ENCODE data around the gene CABLES2.
"Not testable (repeated sequence)": the region's sequence is repeated elsewhere in the genome, so short reads cannot be mapped to it uniquely, and the experiment has no call there.

Gene CABLES2

DNA sequence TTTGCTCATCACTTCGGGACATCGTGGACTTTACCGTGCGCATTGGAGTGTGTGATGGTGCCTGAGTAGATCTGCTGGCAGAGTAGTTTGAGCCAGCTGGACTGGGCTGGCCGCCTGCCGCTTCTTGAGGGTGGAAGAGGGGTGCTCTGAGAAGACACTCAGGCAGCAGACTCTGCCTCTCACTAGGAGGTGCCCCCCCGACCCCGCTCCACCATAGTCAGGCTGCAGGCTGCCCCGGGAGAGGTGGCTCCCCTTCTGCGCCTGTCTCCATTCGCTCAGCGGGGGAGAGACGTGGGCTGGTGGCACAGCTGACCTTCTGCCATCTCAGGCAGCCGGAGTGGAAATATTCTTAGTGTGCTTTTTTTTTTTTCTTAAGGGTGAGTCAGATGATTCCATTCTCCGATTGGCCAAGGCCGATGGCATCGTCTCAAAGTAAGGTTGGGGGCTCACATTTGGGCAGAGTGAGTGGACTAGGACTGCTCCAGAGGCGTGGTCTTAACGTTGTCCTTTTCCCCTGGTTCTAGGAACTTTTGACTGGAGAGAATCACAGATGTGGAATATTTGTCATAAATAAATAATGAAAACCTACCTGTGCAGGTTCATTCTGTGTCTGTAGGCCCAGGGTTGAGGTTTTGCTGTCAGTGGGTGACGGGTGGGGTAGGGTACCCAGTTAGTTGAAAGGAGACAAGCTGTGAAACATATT, 19.0 kb downstream of the CABLES2 start:
- no peak for DNase-seq

DNA sequence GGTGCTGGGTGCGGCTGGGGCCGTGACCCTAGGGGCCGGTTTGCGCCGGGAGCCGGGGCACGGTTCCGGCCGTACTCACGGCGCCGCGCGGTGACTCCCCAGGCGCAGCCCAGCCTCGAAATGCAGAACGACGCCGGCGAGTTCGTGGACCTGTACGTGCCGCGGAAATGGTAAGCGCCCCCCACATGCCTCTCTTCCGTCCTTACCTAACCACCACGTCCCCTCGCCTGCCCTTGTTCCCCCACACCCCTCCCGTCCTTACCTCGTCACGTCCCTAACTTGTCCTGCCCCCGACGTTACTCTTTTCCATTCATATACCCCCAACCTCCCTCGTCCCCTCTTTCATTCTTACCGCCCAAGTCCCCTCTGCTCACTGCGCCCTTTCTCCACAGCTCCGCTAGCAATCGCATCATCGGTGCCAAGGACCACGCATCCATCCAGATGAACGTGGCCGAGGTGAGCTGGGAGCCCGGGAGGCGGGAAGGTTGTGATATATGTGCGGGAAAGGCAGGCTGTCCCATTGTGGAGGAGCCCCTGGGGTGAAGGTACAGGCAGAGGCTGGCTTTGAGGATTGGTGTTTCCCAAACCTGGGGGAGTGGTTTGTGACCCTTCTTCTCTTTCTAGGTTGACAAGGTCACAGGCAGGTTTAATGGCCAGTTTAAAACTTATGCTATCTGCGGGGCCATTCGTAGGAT, 19.7 kb downstream of the CABLES2 start:
- no peak for DNase-seq

DNA sequence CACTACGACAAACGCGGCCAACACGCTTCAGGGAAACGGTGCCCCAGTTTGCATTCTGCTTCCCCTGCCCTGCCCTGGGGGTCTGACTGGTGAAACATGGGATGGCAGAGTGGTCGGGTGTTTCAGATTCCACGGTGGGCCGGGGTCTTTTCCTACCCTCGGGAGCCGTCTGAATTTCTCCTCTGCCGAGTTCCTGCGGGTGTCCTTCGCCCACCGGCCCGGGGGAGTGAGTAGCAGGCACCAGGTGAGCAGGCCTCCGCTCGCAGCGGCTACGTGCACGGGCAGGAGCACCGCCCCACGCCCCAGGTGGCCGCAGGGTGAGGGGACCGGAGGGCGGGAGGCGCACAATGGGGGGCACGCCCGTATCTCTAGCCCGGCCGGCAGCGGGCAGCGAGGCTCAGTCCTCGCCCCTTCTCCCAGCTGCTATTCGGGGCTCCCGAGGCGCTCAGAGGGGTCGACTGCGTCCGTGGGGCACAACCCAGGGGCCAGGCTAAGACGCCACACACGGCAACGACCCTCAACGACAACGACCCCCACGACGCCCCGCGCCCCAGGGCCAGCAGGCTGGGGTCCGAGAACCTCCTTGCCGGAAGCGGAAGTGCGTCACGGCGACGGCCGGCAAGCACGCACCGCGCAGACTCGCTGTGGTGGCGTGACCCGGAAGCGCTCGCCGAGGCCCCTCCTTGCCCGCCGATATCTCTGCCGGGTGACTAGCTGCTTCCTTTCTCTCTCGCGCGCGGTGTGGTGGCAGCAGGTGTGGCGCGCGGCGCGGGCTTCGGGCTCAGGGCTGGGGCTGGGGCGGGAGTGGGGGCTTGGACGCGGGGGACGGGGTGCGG, 20.5 kb downstream of the CABLES2 start, which contains the start of gene RPS21:
Gene RPS21 (plus strand): TSS at position 721 of the 836 bp plus-strand sequence. CDS start 236 bp downstream, outside the sequence.
- peak; percentile 68 for DNase-seq

DNA sequence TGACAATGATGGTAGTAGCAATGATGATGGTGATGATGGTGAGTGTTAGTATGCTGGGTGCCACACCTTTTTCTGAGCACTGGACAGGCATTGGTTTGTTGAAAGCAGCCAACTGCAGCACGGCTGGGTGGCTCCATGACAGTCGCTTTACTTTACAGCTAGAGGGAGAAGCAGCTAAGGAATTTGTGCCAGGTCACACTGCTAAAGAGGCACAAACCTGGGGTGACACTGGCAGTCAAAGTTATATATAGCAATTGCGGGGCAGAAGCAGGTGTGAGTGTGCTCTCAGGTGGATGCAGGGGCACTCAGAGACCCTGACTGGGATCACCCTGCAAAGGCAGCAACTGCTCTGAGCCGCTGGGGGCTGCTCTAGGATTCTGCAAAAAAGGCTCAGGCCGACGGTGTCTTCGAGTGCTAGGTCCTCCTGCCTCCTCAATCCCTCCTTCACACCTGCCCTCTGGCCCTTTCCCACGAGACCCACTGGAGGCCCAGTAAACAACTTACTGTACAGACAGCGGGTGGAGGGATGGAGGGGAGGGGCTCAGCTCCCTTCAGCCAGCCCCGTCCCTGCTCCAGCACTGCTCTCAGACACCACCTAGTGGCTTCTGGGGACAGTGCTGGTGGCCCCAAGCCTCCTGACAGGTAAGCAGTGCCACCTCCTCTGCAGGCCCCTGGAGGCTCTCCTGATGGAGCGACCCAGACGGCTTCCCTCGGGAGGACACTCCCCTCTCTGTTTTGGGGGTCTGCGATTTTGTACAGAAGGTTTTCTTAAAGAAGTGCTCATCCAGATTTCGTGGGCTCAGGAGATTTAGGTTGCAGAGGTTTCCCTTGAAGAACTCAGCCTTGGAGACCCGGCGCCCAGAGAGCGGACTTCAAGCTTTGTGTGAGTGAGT, 24.5 kb downstream of the CABLES2 start:
- peak; percentile 40 for DNase-seq

- no peak for DNase-seq
Observed at GRCh38 chr20:62381842-62382241, 25.2 kb downstream of the CABLES2 start.

DNA sequence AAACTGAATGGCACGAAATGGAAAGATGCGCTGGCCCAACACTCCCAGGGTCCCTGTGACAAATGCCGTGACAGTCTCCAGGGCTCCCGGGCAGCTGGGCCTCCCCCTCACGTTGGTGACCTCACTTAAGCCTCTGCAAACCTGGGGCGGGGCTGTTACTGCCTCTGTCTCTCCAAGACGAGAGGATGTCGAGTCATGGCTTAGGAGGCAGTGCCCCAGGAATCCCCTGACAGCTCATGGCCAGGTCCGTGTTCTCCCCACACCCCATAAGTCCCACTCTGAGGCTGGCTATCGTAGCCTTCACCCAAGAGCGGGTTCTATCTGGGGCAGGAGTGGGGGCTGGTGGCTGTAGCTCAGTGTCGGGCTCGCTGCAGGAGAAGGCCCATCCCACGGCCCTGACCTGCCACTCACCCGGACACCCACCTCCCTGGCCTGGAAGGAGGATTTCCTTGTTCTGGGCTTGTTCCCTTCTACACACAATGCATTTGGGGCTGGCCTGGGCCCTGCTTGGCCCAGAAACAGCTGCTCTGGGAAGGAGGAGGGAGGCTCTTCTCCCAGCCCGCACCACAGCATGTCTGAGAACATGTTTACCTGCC, 25.8 kb downstream of the CABLES2 start:
- DNase-seq, result no peak

DNA sequence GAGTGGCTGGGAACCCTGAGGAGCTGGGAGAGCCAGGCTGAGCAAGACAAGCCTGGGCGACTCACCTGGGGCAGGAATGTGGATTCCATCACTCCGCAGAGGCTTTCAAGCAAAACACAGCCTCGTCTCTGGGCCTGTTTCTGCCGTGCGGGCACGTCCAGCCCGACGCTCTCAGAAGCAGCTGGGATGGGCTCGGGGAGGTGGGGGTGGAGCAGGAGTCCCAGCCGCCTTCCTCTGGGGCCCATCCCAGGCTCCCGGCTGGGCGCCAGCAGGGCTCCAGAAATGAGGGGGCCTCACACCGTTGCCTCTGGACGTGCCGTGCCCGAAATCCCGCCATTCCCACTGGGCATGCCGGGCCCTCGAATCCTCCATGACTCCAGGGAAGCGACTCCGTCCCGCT, 28.9 kb downstream of the CABLES2 start:
- no peak for DNase-seq

DNA sequence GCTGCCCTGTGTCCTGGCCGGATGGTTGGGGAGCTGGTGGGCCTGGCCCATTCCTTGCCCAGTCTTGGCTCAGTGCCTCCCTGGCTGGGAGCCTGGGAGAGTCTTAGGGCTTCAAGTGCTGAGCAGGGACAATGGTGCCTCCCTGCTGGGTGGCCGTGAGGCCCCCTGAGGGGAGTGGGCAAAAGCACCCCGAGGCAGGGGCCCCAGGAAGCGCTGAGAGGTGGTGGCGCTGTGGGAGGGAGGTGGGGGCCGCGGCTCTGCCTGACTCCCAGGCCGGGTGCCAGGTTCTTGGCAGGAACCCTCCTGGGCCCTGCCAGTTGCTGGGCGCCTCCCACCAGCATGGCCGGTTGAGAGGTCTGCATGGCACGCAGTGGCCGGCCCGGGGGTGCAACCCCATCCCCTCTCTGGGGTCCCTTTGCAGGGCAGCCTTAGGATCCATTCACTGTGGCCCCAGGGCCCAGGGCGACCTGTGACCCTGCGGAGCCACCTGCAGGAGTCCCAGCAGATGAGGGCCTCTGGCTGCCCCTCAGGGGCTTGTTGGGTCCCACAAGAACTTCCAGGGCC, 29.4 kb downstream of the CABLES2 start:
- no peak for DNase-seq

- no peak for DNase-seq
Observed at GRCh38 chr20:62377064-62377461, 30.0 kb downstream of the CABLES2 start.

DNA sequence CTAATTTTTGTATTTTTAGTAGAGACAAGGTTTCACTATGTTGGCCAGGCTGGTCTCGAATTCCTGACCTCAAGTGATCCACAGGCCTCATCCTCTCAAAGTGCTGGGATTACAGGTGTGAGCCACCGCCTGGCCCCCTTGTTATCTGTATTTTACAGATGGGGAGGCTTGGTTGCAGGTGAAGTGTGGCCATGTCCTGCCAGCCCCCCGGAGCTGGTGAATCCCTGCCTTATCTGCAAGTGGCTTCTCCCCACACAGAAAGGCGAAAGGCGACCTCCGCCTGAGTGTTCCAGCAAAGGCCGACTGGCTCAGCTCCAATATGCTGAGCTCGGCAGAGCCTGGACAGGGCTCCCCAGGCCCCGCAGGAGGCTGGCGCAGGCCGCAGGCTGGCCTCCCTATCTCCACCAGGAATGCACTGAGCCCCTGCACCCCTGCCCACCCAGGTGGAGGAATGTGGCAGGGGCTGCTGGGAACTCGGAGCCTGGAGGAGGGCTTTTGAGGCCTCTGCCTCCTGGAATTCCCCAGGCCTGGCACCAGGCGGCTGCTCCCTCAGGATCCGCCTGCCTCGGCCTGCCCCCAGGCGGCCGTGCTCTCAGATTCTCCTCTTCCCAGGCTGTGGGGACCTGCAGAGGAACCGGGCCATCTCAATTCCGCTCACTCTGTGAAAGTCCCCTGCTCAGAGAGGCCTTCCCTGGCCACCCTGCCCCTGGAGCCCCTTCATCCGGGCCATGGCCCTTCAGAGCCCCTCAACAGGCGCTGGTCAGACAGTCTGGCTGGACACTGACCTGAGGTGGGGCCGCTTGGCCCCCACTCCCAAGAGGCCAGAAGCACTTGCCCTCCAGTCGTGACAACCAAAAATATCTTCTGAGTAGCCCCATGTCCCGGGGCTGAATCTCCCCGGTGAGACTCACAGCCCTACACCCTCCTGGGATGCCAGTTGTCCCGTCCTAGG, 30.7 kb downstream of the CABLES2 start:
- DNase-seq, result peak; percentile 30

- no peak for DNase-seq
Observed at GRCh38 chr20:62374331-62375152, 32.5 kb downstream of the CABLES2 start.

GRCh38 chr20:62373631-62374179, 33.4 kb downstream of the CABLES2 start:
- DNase-seq, result not testable (repeated sequence)

DNA sequence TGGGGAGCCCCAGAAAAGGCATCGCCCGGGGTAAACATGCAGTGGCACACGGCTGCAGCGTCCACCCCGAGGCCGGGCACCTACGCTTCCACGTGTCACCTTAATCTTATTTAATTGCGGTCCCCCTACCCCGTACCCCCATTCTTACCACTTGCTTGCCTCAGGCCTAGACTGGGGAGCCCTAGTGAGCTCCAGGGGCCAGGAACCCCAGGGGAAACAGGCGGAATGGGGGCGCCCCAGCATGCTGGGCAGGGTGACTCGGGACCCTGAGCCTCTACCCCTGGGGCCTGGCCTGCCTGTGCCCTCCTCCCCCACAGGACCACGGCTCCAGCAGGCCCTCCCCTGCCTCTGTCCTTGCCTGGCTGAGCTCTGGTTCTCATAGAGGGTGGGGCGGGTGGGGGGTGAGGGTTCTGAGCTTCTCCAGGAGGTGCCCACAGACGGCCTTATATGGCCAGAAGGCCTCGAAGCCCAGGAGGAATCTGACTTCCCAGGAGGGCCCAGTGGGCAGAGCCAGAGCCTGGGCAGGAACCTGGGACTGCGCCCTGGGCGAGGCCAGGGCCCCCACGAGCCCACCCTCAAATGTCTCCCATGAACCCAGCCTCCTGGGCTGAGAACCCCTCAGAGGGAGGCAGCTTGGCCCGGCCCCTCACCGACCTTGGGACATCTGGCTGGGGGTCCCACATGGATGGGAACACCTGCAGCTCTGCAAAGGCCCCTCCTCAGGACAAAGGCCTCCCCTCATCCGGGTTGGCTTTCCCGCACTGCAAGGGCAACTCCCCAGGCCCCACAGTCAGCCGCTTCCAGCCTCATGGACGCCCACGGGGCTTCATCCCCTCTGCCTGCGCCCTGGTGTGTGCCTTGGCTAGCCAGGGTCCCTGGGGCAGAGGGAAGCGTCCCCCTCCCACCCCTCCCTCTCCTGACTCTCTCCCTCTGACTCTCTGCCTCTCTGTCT, 34.8 kb downstream of the CABLES2 start:
- DNase-seq, result no peak

- DNase-seq, result no peak
Observed at GRCh38 chr20:62371588-62372041, 35.5 kb downstream of the CABLES2 start.

DNA sequence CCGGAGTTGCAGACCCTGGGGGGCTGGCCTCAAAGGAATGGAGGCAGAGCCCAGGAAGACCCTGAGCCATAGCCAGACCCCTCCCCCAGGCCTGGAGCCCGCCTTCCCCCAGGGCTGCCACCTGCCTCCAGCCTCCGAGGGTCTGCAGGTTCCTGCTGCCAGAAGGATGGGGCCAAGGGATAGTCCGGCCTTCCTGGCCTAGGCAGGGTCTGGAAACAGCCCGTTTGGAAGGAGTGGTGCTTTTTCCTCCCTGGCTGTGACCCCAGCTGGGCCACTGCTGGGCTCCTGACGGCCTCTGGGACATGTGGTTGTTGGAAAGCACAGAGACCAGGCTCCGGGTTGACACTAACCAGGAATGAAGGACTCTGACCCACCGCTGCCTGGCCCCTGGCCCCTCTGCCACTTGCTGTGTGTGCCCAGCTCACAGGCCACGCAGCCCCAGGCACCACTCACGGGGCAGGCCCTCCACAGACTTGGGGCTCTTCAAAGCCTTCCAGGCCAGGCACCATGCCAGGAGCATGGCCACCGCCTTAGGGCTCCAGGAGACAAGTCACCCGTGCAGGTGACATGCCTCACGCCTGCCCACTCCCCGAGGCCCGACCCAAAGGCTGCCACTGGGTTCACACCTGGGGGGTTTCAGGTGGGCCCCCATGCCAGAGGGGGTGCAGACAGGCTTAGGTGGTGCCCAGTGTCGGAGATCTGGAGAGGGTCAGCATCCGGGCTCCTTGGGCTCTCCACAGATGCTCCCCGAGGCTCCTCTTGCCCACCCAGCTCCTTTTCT, 36.1 kb downstream of the CABLES2 start:
- DNase-seq, result no peak

- DNase-seq, result no peak
Observed at GRCh38 chr20:62370115-62370806, 36.8 kb downstream of the CABLES2 start.

DNA sequence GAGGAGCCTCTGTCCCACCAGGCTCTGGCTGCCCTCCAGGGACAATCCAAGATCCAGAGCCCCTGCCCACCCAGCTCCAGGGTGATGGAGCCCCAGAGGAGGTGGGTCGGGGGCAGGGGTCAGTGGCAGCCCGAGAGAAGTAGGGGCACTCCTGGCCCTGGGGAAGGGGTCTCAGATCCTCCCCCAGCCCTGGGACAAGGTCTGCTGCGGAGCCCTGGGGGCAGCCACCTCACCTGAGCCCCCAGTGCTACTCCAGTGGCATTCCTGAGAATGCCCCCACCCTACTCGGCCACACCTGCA, 37.3 kb downstream of the CABLES2 start:
- no peak for DNase-seq
